Mesenchymal stem cell (in vitro differentiated cells and primary cell): ENCODE results near the gene ERAL1.

ENCODE experiments used
- DNase-seq: peaks from one replicate; pipeline ENCODE4 v3.0.0-alpha.2; 2013
- H2AFZ ChIP-seq: one replicate; pipeline ENCODE4 v1.6.1; 2013; ENCODE audit warnings: low read depth, mild to moderate bottlenecking, control low read depth, inconsistent platforms, low read length, moderate library complexity
- H2AK5ac ChIP-seq: 2 replicates; pipeline ENCODE4 v1.6.1; 2013; ENCODE audit warnings: low read length, moderate library complexity, mild to moderate bottlenecking, inconsistent platforms; ENCODE audit not compliant: severe bottlenecking
- H2BK120ac ChIP-seq: one replicate; pipeline ENCODE4 v1.6.1; 2013; ENCODE audit warnings: low read depth, mild to moderate bottlenecking, inconsistent platforms, low read length, moderate library complexity
- H2BK12ac ChIP-seq, 2 experiments: one replicate each; pipeline ENCODE4 v1.6.1; 2013; ENCODE audit warnings: inconsistent platforms in 2 of 2, low read length in 2 of 2, mild to moderate bottlenecking in 2 of 2, moderate library complexity in 2 of 2, control low read depth in 1 of 2
- H2BK15ac ChIP-seq: one replicate; pipeline ENCODE4 v1.6.1; 2013; ENCODE audit warnings: mild to moderate bottlenecking, low read depth, inconsistent platforms; ENCODE audit not compliant: poor library complexity, severe bottlenecking
- H2BK5ac ChIP-seq: 2 replicates; pipeline ENCODE4 v1.6.1; 2013; ENCODE audit warnings: low read depth, mild to moderate bottlenecking, low read length, control low read depth, inconsistent platforms; ENCODE audit not compliant: poor library complexity, severe bottlenecking
- H3K14ac ChIP-seq, 2 experiments: one replicate each; pipeline ENCODE4 v1.6.1; 2013; ENCODE audit warnings: inconsistent platforms in 2 of 2, low read length in 2 of 2, control low read depth in 1 of 2, mild to moderate bottlenecking in 1 of 2, moderate library complexity in 1 of 2
- H3K18ac ChIP-seq, 2 experiments: one replicate each; pipeline ENCODE4 v1.6.1; 2013; ENCODE audit warnings: inconsistent platforms in 2 of 2, low read length in 2 of 2, control low read depth in 1 of 2, low read depth in 1 of 2, mild to moderate bottlenecking in 1 of 2
- H3K23ac ChIP-seq, 2 experiments: one replicate each; pipeline ENCODE4 v1.6.1; 2013; ENCODE audit warnings: inconsistent platforms in 2 of 2, low read length in 2 of 2, mild to moderate bottlenecking in 2 of 2, moderate library complexity in 2 of 2, control low read depth in 1 of 2
- H3K27ac ChIP-seq: 2 replicates; pipeline ENCODE4 v1.5.1; 2013; ENCODE audit warnings: mild to moderate bottlenecking, moderate library complexity, low read length, control low read depth, inconsistent platforms; ENCODE audit not compliant: poor library complexity, severe bottlenecking
- H3K27me3 ChIP-seq, 2 experiments: 2 replicates each; pipeline versions ENCODE4 v1.6.1 to v1.7.0; 2013; ENCODE audit warnings: low read length in 2 of 2, mild to moderate bottlenecking in 2 of 2, moderate library complexity in 2 of 2, control low read depth in 1 of 2, inconsistent platforms in 1 of 2; ENCODE audit not compliant: control insufficient read depth in 1 of 2, insufficient read depth in 1 of 2
- H3K36me3 ChIP-seq, 2 experiments: 2 replicates each; pipeline versions ENCODE4 v1.6.1 to v1.7.0; 2013; ENCODE audit warnings: low read length in 2 of 2, control low read depth in 1 of 2, inconsistent platforms in 1 of 2, low read depth in 1 of 2, mild to moderate bottlenecking in 1 of 2; ENCODE audit not compliant: insufficient read depth in 2 of 2, control insufficient read depth in 1 of 2
- H3K4ac ChIP-seq, 2 experiments: one replicate each; pipeline ENCODE4 v1.6.1; 2013; ENCODE audit warnings: inconsistent platforms in 2 of 2, low read length in 2 of 2, mild to moderate bottlenecking in 2 of 2, moderate library complexity in 2 of 2, control low read depth in 1 of 2, low read depth in 1 of 2
- H3K4me1 ChIP-seq: 2 replicates; pipeline ENCODE4 v1.6.1; 2013; ENCODE audit warnings: low read depth, low read length, control low read depth; ENCODE audit not compliant: control insufficient read depth, insufficient read depth
- H3K4me2 ChIP-seq: 2 replicates; pipeline ENCODE4 v1.6.1; 2013; ENCODE audit warnings: low read length, mild to moderate bottlenecking, inconsistent platforms; ENCODE audit not compliant: poor library complexity, severe bottlenecking
- H3K4me3 ChIP-seq, 2 experiments: 2 replicates each; pipeline versions ENCODE4 v1.5.1 to v1.7.0; 2013; ENCODE audit warnings: low read length in 2 of 2, mild to moderate bottlenecking in 2 of 2, control low read depth in 1 of 2, low read depth in 1 of 2; ENCODE audit not compliant: insufficient read depth in 1 of 2
- H3K79me1 ChIP-seq: replicated peaks from 2 replicates; pipeline ENCODE4 v1.6.1; 2013; ENCODE audit warnings: mild to moderate bottlenecking, control low read depth, low read length, inconsistent platforms; ENCODE audit not compliant: poor library complexity, severe bottlenecking
- H3K9ac ChIP-seq: 2 replicates; pipeline ENCODE4 v1.7.0; 2013; ENCODE audit warnings: mild to moderate bottlenecking, low read length, moderate library complexity
- H3K9me3 ChIP-seq: 2 replicates; pipeline ENCODE4 v1.7.0; 2013; ENCODE audit warnings: mild to moderate bottlenecking, low read length; ENCODE audit not compliant: control insufficient read depth
- H4K8ac ChIP-seq: one replicate; pipeline ENCODE4 v1.6.1; 2013; ENCODE audit warnings: inconsistent platforms, mild to moderate bottlenecking, low read length, moderate library complexity
- H4K91ac ChIP-seq: one replicate; pipeline ENCODE4 v1.6.1; 2013; ENCODE audit warnings: mild to moderate bottlenecking, low read length, inconsistent platforms
- WGBS: methylation state at CpG from one replicate; pipeline ENCODE4 v1.1.7; 2013; ENCODE audit warnings: mixed read lengths; 5-methylcytosine and 5-hydroxymethylcytosine counted together

Gene ERAL1

GRCh38 chr17:28849281-28849680, 5.5 kb upstream of the ERAL1 start:
- no peak overlapping the region for H3K27ac ChIP-seq
- 85% methylated on average over 2 of the region's 5 CpGs for WGBS
- H3K9ac ChIP-seq, result no peak overlapping the region

DNA sequence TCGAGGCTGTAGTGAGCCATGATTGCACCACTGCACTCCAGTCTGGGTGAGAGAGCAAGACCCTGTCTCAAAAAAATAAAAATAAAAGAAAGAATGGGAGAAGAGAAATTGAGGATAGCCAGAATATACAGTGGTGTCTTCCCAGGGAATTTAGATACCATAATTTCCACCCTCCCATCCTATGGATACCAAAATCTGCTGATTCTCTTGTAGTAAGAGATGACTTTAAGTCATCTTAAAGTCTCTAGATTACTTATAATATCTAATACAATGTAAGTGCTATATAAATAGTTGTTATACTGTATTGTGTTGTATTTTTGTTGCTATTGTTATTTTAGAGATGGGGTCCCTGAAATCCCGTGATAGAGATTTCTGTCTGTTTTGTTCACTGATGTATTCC, 1.5 kb upstream of the ERAL1 start:
- Histone ChIP-seq H4K91ac (no peak overlapping the region), H3K4ac (no peak overlapping the region), H3K4me1 (peaks cover 4% of the 10 kb centered on the region), H3K79me1 (peaks cover 10% of the 10 kb centered on the region), H2AFZ (no peak overlapping the region), H2BK5ac (no peak overlapping the region), H3K27me3 (no peaks in the 10 kb centered on the region), H3K4me2 (no peak overlapping the region), H3K9ac (no peak overlapping the region), H3K18ac (no peak overlapping the region), H3K27ac (no peak overlapping the region), H2BK12ac (no peak overlapping the region), H4K8ac (no peak overlapping the region), H2BK120ac (no peak overlapping the region), H3K23ac (no peak overlapping the region), H3K9me3 (no peaks in the 10 kb centered on the region), H2AK5ac (no peak overlapping the region), H3K14ac (no peak overlapping the region), H3K36me3 (peaks cover 6 to 11% of the 10 kb centered on the region in 2 experiments), H2BK15ac (no peak overlapping the region), H3K4me3 (no peak overlapping the region)
- DNase-seq, result no peak
- WGBS, result 93% methylated on average over 2 of the region's 2 CpGs

More at GRCh38 chr17:28849281-28849680, 5.5 kb upstream of the ERAL1 start:
- H4K8ac ChIP-seq, result no peak overlapping the region
- no peak for DNase-seq
- H3K4ac ChIP-seq, result no peak overlapping the region
- no peak overlapping the region for H3K18ac ChIP-seq
- H2AK5ac ChIP-seq, result no peak overlapping the region
- H3K79me1 ChIP-seq, result no peaks in the 10 kb centered on the region
- H2BK5ac ChIP-seq, result no peak overlapping the region
- H2BK12ac ChIP-seq, result no peak overlapping the region
- no peak overlapping the region for H2BK120ac ChIP-seq
- H2AFZ ChIP-seq, result no peak overlapping the region
- no peak overlapping the region for H4K91ac ChIP-seq
- no peak overlapping the region for H3K14ac ChIP-seq
- H3K23ac ChIP-seq, result no peak overlapping the region
- no peak overlapping the region for H2BK15ac ChIP-seq
- no peak overlapping the region for H3K4me3 ChIP-seq
- no peaks in the 10 kb centered on the region for H3K27me3 ChIP-seq
- H3K9me3 ChIP-seq, result no peaks in the 10 kb centered on the region
- no peak overlapping the region for H3K4me2 ChIP-seq
- peaks cover 3% of the 10 kb centered on the region for H3K4me1 ChIP-seq
- H3K36me3 ChIP-seq, result no peaks in the 10 kb centered on the region

GRCh38 chr17:28855336-28855679, 492 bp downstream of the ERAL1 start:
- no peak overlapping the region for H2AK5ac ChIP-seq

GRCh38 chr17:28856028-28856574, 1.3 kb downstream of the ERAL1 start:
- H3K23ac ChIP-seq, result no peak overlapping the region
- H3K4ac ChIP-seq, result no peak overlapping the region
- peaks cover 11% of the 10 kb centered on the region for H3K79me1 ChIP-seq
- H2BK15ac ChIP-seq, result no peak overlapping the region
- no peak overlapping the region for H3K18ac ChIP-seq
- no peak overlapping the region for H3K4me2 ChIP-seq
- WGBS, result 98% methylated on average over 5 of the region's 5 CpGs
- no peaks in the 10 kb centered on the region for H3K9me3 ChIP-seq
- peaks cover 4% of the 10 kb centered on the region for H3K4me1 ChIP-seq
- H2BK120ac ChIP-seq, result no peak overlapping the region
- no peaks in the 10 kb centered on the region for H3K27me3 ChIP-seq
- H4K91ac ChIP-seq, result no peak overlapping the region
- H3K27ac ChIP-seq, result no peak overlapping the region
- H2AFZ ChIP-seq, result no peak overlapping the region
- no peak for DNase-seq
- peak overlapping the region; percentile 96 for H3K9ac ChIP-seq
- peaks cover 28 to 29% of the 10 kb centered on the region in 2 experiments for H3K36me3 ChIP-seq
- no peak overlapping the region for H4K8ac ChIP-seq
- peak overlapping the region in 1 of 2 experiments; percentile 95 for H3K4me3 ChIP-seq
- no peak overlapping the region for H2AK5ac ChIP-seq
- no peak overlapping the region for H2BK5ac ChIP-seq
- no peak overlapping the region for H2BK12ac ChIP-seq
- H3K14ac ChIP-seq, result no peak overlapping the region

More at GRCh38 chr17:28855336-28855679, 492 bp downstream of the ERAL1 start:
- Histone ChIP-seq H3K4ac (peak overlapping the region in 1 of 2 experiments; percentile 82), H3K27ac (no peak overlapping the region), H3K4me3 (peak overlapping the region; percentile 67 to 95), H2BK15ac (no peak overlapping the region), H3K36me3 (peaks cover 23% of the 10 kb centered on the region in 2 experiments), H3K9me3 (no peaks in the 10 kb centered on the region), H2BK12ac (no peak overlapping the region), H3K27me3 (no peaks in the 10 kb centered on the region), H3K18ac (no peak overlapping the region), H3K23ac (no peak overlapping the region), H3K4me2 (peak overlapping the region; percentile 89), H4K8ac (peak overlapping the region; percentile 64), H3K14ac (no peak overlapping the region), H2AFZ (peak overlapping the region; percentile 59), H3K4me1 (peaks cover 4% of the 10 kb centered on the region), H3K9ac (peak overlapping the region; percentile 96), H4K91ac (no peak overlapping the region), H3K79me1 (peaks cover 11% of the 10 kb centered on the region), H2BK5ac (no peak overlapping the region), H2BK120ac (no peak overlapping the region)
- no peak for DNase-seq
- WGBS, result 22% methylated on average over 4 of the region's 5 CpGs
